Stimulated activated CD4-positive, alpha-beta T cell treated with anti-CD3 and anti-CD28 coated beads, TNF-alpha, amount 100 ng/mL, for 24 hours (primary cell): ENCODE measurements around the gene HMCN2.
"Not testable (repeated sequence)": the region's sequence is repeated elsewhere in the genome, so short reads cannot be mapped to it uniquely, and the experiment has no call there.

Experiments
- DNase-seq, 3 experiments: peaks; one replicate each; pipeline ENCODE4 v3.0.0-alpha.2; 2020; ENCODE audit warnings: low read depth in 3 of 3

HMCN2 gene

GRCh38 chr9:130431536-130432303 is 166.2 kb downstream of the HMCN2 start:
- DNase-seq, result no peak

GRCh38 chr9:130432362-130432761 is 166.8 kb downstream of the HMCN2 start:
- no peak for DNase-seq

- DNase-seq, result no peak
Observed at GRCh38 chr9:130432796-130433167, 167.2 kb downstream of the HMCN2 start.

- peak in 1 of 3 experiments; percentile 50 for DNase-seq
Observed at GRCh38 chr9:130433168-130433946, 167.8 kb downstream of the HMCN2 start.

GRCh38 chr9:130433947-130434262 is 168.3 kb downstream of the HMCN2 start:
- no peak for DNase-seq

- not testable (repeated sequence) for DNase-seq
Observed at GRCh38 chr9:130434656-130435055, 169.1 kb downstream of the HMCN2 start.

- no peak for DNase-seq
Observed at GRCh38 chr9:130437011-130437789, 171.6 kb downstream of the HMCN2 start.

- DNase-seq, result no peak
Observed at GRCh38 chr9:130438382-130438981, 172.9 kb downstream of the HMCN2 start.

GRCh38 chr9:130441031-130441430 is 175.5 kb downstream of the HMCN2 start:
- DNase-seq, result no peak

- DNase-seq, result no peak
Observed at GRCh38 chr9:130442746-130443455, 177.3 kb downstream of the HMCN2 start.

- no peak for DNase-seq
Observed at GRCh38 chr9:130443456-130443801, 177.9 kb downstream of the HMCN2 start.

GRCh38 chr9:130443840-130444492 is 178.4 kb downstream of the HMCN2 start:
- no peak for DNase-seq

GRCh38 chr9:130444565-130445221 is 179.1 kb downstream of the HMCN2 start, which contains the start of gene ASS1:
Gene ASS1, plus strand, starts transcription at chr9:130444961. Its CDS starts 7,268 bp downstream, at chr9:130452229.
- peak in 2 of 3 experiments; percentile 26 to 56 for DNase-seq

GRCh38 chr9:130445268-130445983 is 179.9 kb downstream of the HMCN2 start:
- DNase-seq, result no peak

GRCh38 chr9:130446101-130446861 is 180.7 kb downstream of the HMCN2 start:
- no peak for DNase-seq

GRCh38 chr9:130447193-130447816 is 181.7 kb downstream of the HMCN2 start:
- DNase-seq, result no peak

- no peak for DNase-seq
Observed at GRCh38 chr9:130448035-130448624, 182.6 kb downstream of the HMCN2 start.
